Bladder microvascular endothelial cell (primary cell): ENCODE measurements around the gene ENDOU. TPM values are rescaled to one million over a fixed set of nuclear protein-coding genes. Genes with fewer than 3 reads are reported as not detected.

Experiments
- total RNA-seq: library from RNA; depleted of rRNA; stranded (reverse); fragments of >200 nt; gene quantifications from 2 replicates; pipeline ENCODE4 v1.2.3, GENCODE V29; 2014

The ENDOU gene
- total RNA-seq, result under 0.01 and 0.13 TPM in 2 replicates

GRCh38 chr12:47725091-47725772 is at the start of gene ENDOU:
TSS of gene ENDOU (minus strand) at chr12:47725490. CDS start at chr12:47725413, 77 bp downstream.

DNA sequence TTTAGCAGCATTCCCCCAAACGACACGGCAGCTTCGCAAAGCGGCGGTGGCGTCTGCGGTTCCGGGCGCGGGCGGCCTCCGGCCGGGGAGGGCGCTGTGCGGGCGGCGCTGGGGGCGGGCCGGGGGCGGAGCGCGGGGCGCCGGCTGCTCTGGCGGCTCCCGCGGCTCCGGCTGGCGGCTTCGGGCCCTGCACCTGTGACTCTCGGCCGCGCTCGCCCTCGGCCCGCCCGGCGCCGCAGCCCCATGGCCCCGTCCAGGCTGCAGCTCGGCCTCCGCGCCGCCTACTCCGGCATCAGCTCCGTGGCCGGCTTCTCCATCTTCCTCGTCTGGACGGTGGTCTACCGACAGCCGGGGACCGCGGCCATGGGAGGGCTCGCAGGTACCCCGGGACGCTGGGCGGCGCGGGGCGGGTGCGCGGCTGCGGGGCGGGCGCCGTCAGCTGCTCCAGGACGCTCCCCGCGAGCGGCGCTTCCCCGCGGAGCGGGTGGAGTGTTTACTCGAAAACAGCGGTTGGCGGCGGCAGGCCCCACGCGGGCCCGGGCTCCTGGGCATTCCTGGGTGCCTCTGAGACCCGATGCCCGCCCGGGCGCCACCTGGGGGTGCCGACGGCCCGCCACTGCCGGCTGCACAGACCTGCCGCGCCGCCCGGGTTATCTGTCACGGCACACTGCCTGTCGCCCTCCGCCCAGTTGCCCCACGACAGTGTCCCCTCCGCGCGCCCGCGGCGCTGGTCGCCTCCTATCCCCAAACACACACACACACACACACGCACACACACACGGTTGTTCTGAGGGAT is 48.0 kb upstream of the ENDOU start, which contains the start of gene SLC48A1:
TSS of gene SLC48A1 (plus strand) at position 177 of the 796 bp plus-strand sequence. CDS start at position 244, 67 bp downstream.

DNA sequence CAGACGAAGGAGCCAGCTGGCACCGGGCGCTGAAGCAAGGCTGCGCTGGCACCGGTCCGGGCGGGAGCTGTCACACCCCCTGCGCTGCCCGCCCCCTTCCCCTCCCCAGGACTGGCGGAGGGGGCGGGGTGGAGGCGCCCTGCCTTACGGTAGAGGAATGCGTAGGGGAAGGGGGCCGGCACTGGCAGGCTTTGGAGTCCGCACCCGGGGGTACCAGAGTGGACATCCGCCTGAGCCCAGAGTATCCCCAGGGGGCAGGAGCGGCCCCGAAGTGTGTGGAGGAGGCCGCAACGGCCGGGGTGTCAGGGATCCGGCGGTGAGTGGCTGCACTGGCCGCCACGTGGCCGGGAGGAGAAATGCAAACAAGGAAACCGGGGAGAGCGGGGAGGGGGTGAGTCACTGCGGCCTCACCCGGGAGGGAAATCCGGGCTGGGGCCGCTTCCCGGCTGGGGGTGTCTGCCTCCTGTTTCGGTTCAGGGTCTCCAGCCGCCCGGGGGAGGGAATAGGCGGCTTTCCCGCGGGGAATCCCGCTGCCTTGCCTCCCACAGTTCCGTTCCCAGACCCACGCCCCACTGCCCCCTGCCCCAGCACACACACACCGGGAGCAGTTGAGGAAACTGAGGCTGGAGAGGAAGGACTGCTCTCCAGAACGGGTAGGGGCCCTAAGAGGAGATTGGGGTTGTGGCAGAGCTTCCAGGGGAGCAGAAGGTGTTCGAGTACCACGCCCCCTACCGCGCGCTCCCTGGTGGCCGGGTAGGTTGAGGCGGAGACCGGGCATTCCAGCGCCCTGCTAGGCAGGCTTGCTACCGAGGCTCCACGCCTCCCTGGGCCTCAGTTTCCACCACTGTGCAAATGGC is 33.8 kb upstream of the ENDOU start, which contains the start of gene RAPGEF3:
TSS of gene RAPGEF3 (minus strand) at position 47 of the 857 bp plus-strand sequence. CDS start 324 bp downstream, outside the sequence.

GRCh38 chr12:47705566-47706425 is 19.5 kb downstream of the ENDOU start, which contains the start of gene RPAP3:
TSS of gene RPAP3 (minus strand) at chr12:47706030. CDS start at chr12:47702840, 3,190 bp downstream.

Other genes starting within 250 kb of the ENDOU start
- gene RPAP3, start 19.5 kb downstream of the ENDOU start, total RNA-seq, result 6.8 and 12.3 TPM in 2 replicates
- 39.3 and 67.5 TPM in 2 replicates for gene RAPGEF3, start 33.4 kb upstream of the ENDOU start, total RNA-seq
- 14.9 and 20.4 TPM in 2 replicates for gene SLC48A1, start 47.7 kb upstream of the ENDOU start, total RNA-seq
- gene HDAC7, start 94.4 kb upstream of the ENDOU start, total RNA-seq, result 42.1 and 65.5 TPM in 2 replicates
- under 0.01 and 0.19 TPM in 2 replicates for gene VDR, start 179.5 kb upstream of the ENDOU start, total RNA-seq
- gene TMEM106C, start 238.1 kb upstream of the ENDOU start, total RNA-seq, result 49.1 and 71.1 TPM in 2 replicates